ENCODE results near the gene RELN.

Gene RELN

GRCh38 chr7:103660455-103661371 is 328.7 kb downstream of the RELN start:
- H3K4me3 ChIP-seq (ENCODE audit: low read depth, low read length) = no peak overlapping the region
- no peak for TF ChIP-seq CTCF (IDR thresholded peaks at IDR 0.05; ENCODE audit: low read depth, low read length)

GRCh38 chr7:103658055-103659005 is 331.1 kb downstream of the RELN start:
- TF ChIP-seq CTCF (IDR thresholded peaks at IDR 0.05; ENCODE audit: low read depth, low read length) = no peak
- H3K4me3 ChIP-seq (ENCODE audit: low read depth, low read length) = no peak overlapping the region

- H3K4me3 ChIP-seq (ENCODE audit: low read depth, low read length) = no peak overlapping the region
- TF ChIP-seq CTCF (IDR thresholded peaks at IDR 0.05; ENCODE audit: low read depth, low read length) = no peak
Observed at GRCh38 chr7:103657474-103657894, 332.0 kb downstream of the RELN start.

- TF ChIP-seq CTCF (IDR thresholded peaks at IDR 0.05; ENCODE audit: low read depth, low read length) = no peak
- H3K4me3 ChIP-seq (ENCODE audit: low read depth, low read length) = no peak overlapping the region
Observed at GRCh38 chr7:103656221-103656620, 333.2 kb downstream of the RELN start.

- TF ChIP-seq CTCF (IDR thresholded peaks at IDR 0.05; ENCODE audit: low read depth, low read length) = no peak
- no peak overlapping the region for H3K4me3 ChIP-seq (ENCODE audit: low read depth, low read length)
Observed at GRCh38 chr7:103651593-103652377, 337.7 kb downstream of the RELN start.

- no peak overlapping the region for H3K4me3 ChIP-seq (ENCODE audit: low read depth, low read length)
- no peak for TF ChIP-seq CTCF (IDR thresholded peaks at IDR 0.05; ENCODE audit: low read depth, low read length)
Observed at GRCh38 chr7:103649052-103649451, 340.4 kb downstream of the RELN start.
